Measurements from ENCODE around the gene LDLRAD4. TPM values are rescaled to one million over a fixed set of nuclear protein-coding genes. Genes with fewer than 3 reads are reported as not detected.

LDLRAD4 gene
- total and polyA plus RNA-seq, 9 of the 15 experiments (the other 6 are each of a cell fraction or from before 2014, with no cell fraction given) = 0.01 TPM; not detected in 8

DNA sequence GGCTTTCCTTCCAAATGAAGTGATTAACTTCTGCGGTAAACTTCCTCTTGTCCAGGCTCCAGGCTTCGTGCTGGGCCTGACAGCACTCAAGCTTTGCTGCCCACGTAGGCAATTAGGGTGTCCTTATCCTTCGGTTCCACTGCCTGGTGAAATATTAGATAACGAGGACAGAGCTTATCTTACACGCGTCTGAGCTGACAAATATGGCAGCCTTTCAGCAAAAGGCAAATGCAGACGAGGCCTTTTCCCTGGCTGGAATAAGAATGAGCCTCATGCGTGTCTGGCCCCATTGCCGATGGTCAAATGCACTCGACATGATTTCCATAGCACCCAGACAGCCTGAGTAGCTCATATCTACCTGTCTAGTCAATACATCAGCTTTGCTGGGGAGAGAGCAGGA, 366.3 kb downstream of the LDLRAD4 start (continued):
- no peak for TF ChIP-seq TAF1 (IDR thresholded peaks at IDR 0.05; ENCODE audit: control insufficient read depth, extremely low read depth, insufficient read depth, low read length, severe bottlenecking)

DNA sequence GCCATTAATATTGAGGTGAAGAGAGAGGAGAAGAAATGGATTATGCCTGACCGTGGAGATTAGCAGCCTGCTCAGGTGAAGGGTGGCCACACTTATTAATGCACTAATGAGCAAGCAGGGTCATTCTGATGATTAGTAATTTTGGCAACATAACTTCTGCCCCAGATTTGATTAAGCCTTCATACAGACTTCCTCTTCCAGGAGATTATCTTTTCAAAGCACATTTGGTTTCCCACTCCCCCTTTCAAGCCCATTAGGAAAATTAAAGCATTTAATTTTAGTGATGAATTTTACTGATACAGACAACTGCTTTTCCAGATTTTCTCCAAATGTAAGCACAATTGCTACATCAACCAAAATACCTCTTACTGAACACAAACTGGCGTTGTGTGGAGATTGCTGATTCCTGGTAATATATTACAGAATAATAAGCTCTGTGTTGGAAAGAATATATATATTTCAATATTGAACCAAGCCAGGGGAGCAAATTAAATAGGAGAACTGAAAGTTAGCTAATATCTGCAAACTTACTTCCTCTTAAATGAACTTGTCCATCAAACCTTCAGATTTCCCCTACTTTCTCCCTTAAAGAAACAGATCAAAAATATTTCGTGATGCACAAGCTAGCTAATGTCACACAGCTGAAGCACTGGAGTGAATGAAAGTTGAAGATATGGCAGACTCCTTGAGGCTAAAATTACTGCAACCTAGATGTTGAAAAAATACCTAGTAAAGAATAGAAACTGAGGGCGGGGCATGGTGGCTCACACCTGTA, 367.0 kb downstream of the LDLRAD4 start:
- in situ Hi-C loops (cut with MboI) (no loop called here), intact Hi-C loops (cut with micrococcal nuclease) (no loop called here)
- DNase-seq (ENCODE audit: extremely low read depth in 1 of 4, low spot score in 3 of 4) (no peak), FAIRE-seq (no peak), ATAC-seq (no peak)
- CTCF ChIA-PET (ENCODE audit: low intra/inter-chr PET ratio) = no interaction called here
- no peak overlapping the region for H2AFZ ChIP-seq (ENCODE audit: low read depth, low read length)
- H3K4me3 ChIP-seq = no peak overlapping the region
- peaks cover 5% of the 10 kb centered on the region for H4K20me1 ChIP-seq (replicated peaks; ENCODE audit: control insufficient read depth, insufficient read depth, low read length)
- no peaks in the 10 kb centered on the region for H3K9me1 ChIP-seq (ENCODE audit: control insufficient read depth, insufficient read depth, low read length)
- H3K36me3 ChIP-seq (ENCODE audit: control insufficient read depth, insufficient read depth, low read length) = no peaks in the 10 kb centered on the region
- no peaks in the 10 kb centered on the region for H3K9me3 ChIP-seq (replicated peaks; ENCODE audit: control insufficient read depth, insufficient read depth, low read depth, low read length)
- H3K4me1 ChIP-seq (replicated peaks in 1 of 2; ENCODE audit: control insufficient read depth in 2 of 2, insufficient read depth in 2 of 2, low read length in 2 of 2) = peaks cover 0 to 8% of the 10 kb centered on the region in 2 experiments; a peak in 3 of 5 replicates
- peaks cover 12 to 31% of the 10 kb centered on the region in 2 experiments; a peak in 4 of 5 replicates for H3K27me3 ChIP-seq (ENCODE audit: control insufficient read depth in 2 of 2, insufficient read depth in 2 of 2, low read length in 2 of 2)
- 0% methylated on average over 4 of the region's 4 CpGs for WGBS (ENCODE audit: insufficient coverage, low coverage, missing lambda C conversion rate)
- no peak overlapping the region for H3K4me2 ChIP-seq (ENCODE audit: insufficient read depth, low read length)
- no TSS peak for BruUV-seq (replicated peaks)
- no peak overlapping the region for H3K27ac ChIP-seq (ENCODE audit: extremely low read depth, low read depth, low read length)
- no peaks in the 10 kb centered on the region for H3K79me2 ChIP-seq (ENCODE audit: control insufficient read depth, insufficient read depth, low read length)
- POLR2A ChIA-PET = interaction anchor here (0.8 kb wide), 1 partner anchor 164 kb away, joined by 3 read pairs; no protein-coding TSS in a partner anchor
- H3K9ac ChIP-seq (ENCODE audit: insufficient read depth in 1 of 2, low read depth in 2 of 2, low read length in 2 of 2) = no peak overlapping the region
- TF ChIP-seq CBX8 (IDR thresholded peaks at IDR 0.05; ENCODE audit: borderline replicate concordance, extremely low read depth, low read depth, low read length, poor library complexity, severe bottlenecking) (no peak), FOXA3 (CRISPR knock-in tag; conservative IDR thresholded peaks at IDR 0.05 in 1 of 2, IDR thresholded peaks at IDR 0.05 in 1 of 2) (no peak), RHOXF2B (CRISPR knock-in tag; conservative IDR thresholded peaks at IDR 0.05) (no peak), ZFP36 (IDR thresholded peaks at IDR 0.05; ENCODE audit: low read depth, low read length, partially characterized antibody) (no peak), ZC3H11A (IDR thresholded peaks at IDR 0.05; ENCODE audit: low read depth, low read length) (no peak), SREBF1 (IDR thresholded peaks at IDR 0.05; ENCODE audit: borderline replicate concordance, low read depth, low read length) (no peak), ZBTB7A (IDR thresholded peaks at IDR 0.05; ENCODE audit: borderline replicate concordance, control insufficient read depth, low read depth, low read length) (no peak), TAF7 (tag; IDR thresholded peaks at IDR 0.05) (no peak), RFX1 (IDR thresholded peaks at IDR 0.05) (no peak), JUND (IDR thresholded peaks at IDR 0.05; ENCODE audit: borderline replicate concordance, low read depth, low read length) (no peak), JUND (tag; IDR thresholded peaks at IDR 0.05; ENCODE audit: borderline replicate concordance, low read depth, low read length) (no peak), JUNB (CRISPR knock-in tag; conservative IDR thresholded peaks at IDR 0.05) (no peak), TAF9B (IDR thresholded peaks at IDR 0.05; ENCODE audit: partially characterized antibody) (no peak), ZNF133 (CRISPR knock-in tag; IDR thresholded peaks at IDR 0.05) (no peak), RAD51 (IDR thresholded peaks at IDR 0.05; ENCODE audit: borderline replicate concordance, low read depth) (no peak)
- TF ChIP-seq, protein P1, sequence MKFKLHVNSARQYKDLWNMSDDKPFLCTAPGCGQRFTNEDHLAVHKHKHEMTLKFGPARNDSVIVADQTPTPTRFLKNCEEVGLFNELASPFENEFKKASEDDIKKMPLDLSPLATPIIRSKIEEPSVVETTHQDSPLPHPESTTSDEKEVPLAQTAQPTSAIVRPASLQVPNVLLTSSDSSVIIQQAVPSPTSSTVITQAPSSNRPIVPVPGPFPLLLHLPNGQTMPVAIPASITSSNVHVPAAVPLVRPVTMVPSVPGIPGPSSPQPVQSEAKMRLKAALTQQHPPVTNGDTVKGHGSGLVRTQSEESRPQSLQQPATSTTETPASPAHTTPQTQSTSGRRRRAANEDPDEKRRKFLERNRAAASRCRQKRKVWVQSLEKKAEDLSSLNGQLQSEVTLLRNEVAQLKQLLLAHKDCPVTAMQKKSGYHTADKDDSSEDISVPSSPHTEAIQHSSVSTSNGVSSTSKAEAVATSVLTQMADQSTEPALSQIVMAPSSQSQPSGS (CRISPR knock-in tag; IDR thresholded peaks at IDR 0.05) = no peak
- TF ChIP-seq, protein P2, sequence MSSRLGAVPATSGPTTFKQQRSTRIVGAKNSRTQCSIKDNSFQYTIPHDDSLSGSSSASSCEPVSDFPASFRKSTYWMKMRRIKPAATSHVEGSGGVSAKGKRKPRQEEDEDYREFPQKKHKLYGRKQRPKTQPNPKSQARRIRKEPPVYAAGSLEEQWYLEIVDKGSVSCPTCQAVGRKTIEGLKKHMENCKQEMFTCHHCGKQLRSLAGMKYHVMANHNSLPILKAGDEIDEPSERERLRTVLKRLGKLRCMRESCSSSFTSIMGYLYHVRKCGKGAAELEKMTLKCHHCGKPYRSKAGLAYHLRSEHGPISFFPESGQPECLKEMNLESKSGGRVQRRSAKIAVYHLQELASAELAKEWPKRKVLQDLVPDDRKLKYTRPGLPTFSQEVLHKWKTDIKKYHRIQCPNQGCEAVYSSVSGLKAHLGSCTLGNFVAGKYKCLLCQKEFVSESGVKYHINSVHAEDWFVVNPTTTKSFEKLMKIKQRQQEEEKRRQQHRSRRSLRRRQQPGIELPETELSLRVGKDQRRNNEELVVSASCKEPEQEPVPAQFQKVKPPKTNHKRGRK (tag; IDR thresholded peaks at IDR 0.05) = no peak

Measured in K562 (cell line).